Measurements from ENCODE around the gene FAM237A.

FAM237A gene

DNA sequence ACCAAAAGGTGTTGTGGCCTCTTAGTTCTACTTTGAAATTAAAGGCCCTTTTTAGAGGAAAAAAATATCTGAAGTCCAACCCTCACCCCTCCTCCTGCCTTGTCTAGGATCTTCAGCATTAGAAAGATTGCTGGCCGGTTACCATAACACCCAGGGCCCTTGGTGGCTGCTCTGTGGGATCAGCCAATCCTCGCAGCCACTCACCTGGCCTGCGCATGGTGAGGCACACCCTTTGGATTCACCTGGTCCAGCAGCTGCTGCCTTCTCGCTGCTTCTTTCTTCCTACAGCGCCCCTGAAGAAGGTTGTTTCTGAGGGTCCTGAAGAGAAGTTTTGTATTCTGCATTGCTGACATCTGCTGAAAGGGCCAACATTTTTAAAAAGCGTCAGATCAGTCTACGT lies 50.7 kb downstream of the FAM237A start:
- DNase-seq: no peak

DNA sequence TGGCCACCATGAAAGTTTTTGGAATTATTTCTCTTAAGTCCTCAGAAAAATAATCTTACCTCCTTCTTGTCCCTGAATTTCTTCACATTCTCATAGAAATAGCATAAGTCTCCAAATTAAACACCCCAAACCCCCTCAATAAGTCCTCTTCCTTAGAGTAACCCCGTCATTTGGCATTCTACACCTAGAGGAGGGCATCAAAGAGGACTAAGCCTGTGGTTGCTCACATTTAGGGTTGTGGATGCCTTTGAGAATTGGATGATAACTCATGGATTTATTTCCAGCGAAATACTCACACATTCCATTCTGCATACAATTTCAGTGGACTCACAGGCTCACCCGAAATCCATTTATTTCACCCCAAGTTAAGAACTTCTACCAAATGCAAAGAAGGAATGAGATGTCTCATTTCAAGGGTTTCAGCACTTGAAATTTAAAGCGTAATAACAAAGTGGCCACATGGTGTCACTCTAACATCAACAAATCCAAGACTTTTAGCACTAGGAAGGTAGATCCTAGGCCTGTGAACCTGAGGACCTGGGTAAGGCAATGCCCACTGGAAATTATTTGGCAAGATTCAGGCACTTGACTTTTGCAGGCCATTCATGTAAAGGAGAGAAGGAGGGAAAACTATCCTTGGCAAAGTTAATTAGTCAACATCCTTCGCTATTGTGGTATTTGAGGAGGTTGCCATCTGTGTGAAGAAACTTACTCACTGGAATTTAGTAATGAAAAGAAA lies 51.3 kb downstream of the FAM237A start:
- peak; percentile 67 to 71 for DNase-seq

DNA sequence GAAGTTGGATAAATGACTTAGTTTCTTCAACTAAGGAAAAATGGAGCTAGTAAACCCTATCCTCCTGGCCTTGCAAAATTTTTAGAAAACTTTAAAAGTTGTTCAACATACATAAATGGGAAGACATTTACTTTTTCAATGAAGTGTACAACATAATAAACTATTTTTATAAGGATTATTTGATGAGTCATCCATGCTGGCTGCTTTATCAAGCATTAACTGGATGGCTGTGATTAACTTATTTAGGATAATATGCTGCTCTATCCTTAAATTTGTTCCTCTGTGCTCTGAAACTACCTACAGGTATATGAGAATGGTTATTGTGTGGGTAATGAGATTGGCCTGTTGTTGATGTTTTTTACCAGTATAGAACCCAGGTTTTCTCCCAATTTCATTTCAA lies 54.6 kb downstream of the FAM237A start:
- no peak for DNase-seq

DNA sequence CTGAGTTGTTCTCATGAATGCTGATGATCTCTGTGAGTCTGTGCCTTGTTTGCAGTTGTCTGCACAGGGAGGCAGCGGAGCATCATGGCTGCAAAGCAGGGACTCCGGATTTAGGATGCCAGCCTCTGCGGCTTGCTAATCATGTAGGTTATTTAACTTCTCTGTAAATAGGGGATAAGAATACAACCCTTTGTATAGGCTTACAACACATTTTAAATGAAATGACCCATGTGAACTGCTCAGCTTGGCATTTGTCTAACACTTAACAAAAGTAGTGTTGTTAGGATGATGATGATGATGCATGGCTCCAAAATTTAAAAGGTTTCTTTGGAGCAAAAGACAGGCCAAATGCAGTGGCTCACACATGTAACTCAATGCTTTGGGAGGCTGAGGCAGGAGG lies 56.5 kb downstream of the FAM237A start:
- DNase-seq: no peak
